Left lung (tissue), 10 donors: ENCODE measurements around the gene TRIM3. TPM values are rescaled to one million over a fixed set of nuclear protein-coding genes. Genes with fewer than 3 reads are reported as not detected.
A peak's percentile ranks its signal among the peaks of the same experiment; 100 is the strongest.

Source experiments
- ATAC-seq: fragments of 200-7000 bp; cut with Tn5 transposase; one replicate; pipeline ENCODE4 v1.9.1; 2020; ENCODE audit warnings: moderate library complexity
- DNase-seq, 4 donors: peaks; one replicate each; pipeline ENCODE4 v3.0.0-alpha.2; 2013 to 2020
- H3K27ac ChIP-seq, 2 donors: fragments of 200-600 bp; sonication (generic) in 1 of 2; one replicate each; pipeline versions ENCODE4 v1.5.0 to v1.8.0; 2020 to 2021
- H3K27me3 ChIP-seq, 2 donors: fragments of 200-600 bp; sonication (generic) in 1 of 2; one replicate each; pipeline versions ENCODE4 v1.5.0 to v1.8.0; 2020 to 2021
- H3K36me3 ChIP-seq, 2 donors: fragments of 200-600 bp; sonication (generic) in 1 of 2; one replicate each; pipeline versions ENCODE4 v1.5.0 to v1.8.0; 2020 to 2021
- H3K4me1 ChIP-seq, 2 donors: fragments of 200-600 bp; one replicate each; pipeline ENCODE4 v1.8.0; 2021
- H3K4me3 ChIP-seq, 2 donors: fragments of 200-600 bp; sonication (generic) in 1 of 2; one replicate each; pipeline versions ENCODE4 v1.5.0 to v1.8.0; 2020 to 2021; ENCODE audit warnings: mild to moderate bottlenecking in 1 of 2
- H3K9me3 ChIP-seq, 2 donors: fragments of 200-600 bp; sonication (generic) in 1 of 2; one replicate each; pipeline versions ENCODE4 v1.5.0 to v1.8.0; 2020 to 2021
- intact Hi-C, 2 donors: fragments of 100-400 bp; cut with DNase I; formaldehyde crosslinking; loops; one replicate each; pipeline versions ENCODE4 v1.11.2 to v1.14.2; 2022
- polyA plus RNA-seq, 6 donors: library from polyadenylated mRNA; unstranded; fragments of 120-200 nt; gene quantifications; one replicate each; pipeline ENCODE4 v1.2.1, GENCODE V29; 2013; ENCODE audit not compliant: insufficient read length in 6 of 6
- total RNA-seq, 2 donors: library from RNA; stranded (reverse); fragmentation: NEBNext Ultra II Directional; extraction: Animal tissue kit (Norgen Biotek cat#: 25700); gene quantifications; one replicate each; pipeline ENCODE4 v1.2.1, GENCODE V29; 2021
- TF ChIP-seq, protein P1 (sequence below), 2 donors: fragments of 200-600 bp; sonication (generic) in 1 of 2; IDR thresholded peaks; one replicate each; pipeline versions ENCODE4 v1.5.0 to v1.8.0; 2021; ENCODE audit warnings: antibody characterized with exemption in 2 of 2
- donor health status: DM: no; HTN: yes; CAD: no.
- donor health status: DM: no; HTN: no; CAD: no.

TRIM3 gene
- total and polyA plus RNA-seq, 8 donors, result 20.6 to 35.5 (median 24.5) TPM

GRCh38 chr11:6486256-6486655 is 12.5 kb upstream of the TRIM3 start:
- H3K27ac ChIP-seq, result no peak overlapping the region
- H3K4me3 ChIP-seq, result no peak overlapping the region
- H3K27me3 ChIP-seq, result no peaks in the 10 kb centered on the region
- peaks cover 7 to 24% of the 10 kb centered on the region in 2 donors for H3K4me1 ChIP-seq
- DNase-seq, result no peak
- TF ChIP-seq, protein P1, sequence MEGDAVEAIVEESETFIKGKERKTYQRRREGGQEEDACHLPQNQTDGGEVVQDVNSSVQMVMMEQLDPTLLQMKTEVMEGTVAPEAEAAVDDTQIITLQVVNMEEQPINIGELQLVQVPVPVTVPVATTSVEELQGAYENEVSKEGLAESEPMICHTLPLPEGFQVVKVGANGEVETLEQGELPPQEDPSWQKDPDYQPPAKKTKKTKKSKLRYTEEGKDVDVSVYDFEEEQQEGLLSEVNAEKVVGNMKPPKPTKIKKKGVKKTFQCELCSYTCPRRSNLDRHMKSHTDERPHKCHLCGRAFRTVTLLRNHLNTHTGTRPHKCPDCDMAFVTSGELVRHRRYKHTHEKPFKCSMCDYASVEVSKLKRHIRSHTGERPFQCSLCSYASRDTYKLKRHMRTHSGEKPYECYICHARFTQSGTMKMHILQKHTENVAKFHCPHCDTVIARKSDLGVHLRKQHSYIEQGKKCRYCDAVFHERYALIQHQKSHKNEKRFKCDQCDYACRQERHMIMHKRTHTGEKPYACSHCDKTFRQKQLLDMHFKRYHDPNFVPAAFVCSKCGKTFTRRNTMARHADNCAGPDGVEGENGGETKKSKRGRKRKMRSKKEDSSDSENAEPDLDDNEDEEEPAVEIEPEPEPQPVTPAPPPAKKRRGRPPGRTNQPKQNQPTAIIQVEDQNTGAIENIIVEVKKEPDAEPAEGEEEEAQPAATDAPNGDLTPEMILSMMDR (IDR thresholded peaks at IDR 0.05), result no peak
- H3K9me3 ChIP-seq, result no peaks in the 10 kb centered on the region
- H3K36me3 ChIP-seq, result peaks cover 0 to 78% of the 10 kb centered on the region in 2 donors
- intact Hi-C loops, result no loop called here
- ATAC-seq, result no peak

DNA sequence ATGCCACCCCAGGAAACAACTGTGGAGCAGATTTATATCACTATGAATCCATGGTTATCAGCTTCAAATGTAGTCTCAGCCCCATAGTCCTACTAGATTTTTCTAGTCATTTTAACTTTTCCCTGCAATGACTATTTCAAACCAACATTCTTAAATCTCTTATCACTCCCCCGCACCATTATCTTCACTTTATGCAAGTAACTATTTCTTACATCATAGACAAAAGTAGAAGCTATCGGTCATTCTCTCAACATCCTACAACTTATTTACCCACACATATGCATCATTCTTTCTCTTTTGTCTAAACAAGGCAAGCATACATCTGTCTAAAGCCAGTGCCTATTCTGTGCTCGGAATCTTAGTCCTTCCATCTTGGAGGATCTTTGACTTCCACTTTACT is 11.9 kb upstream of the TRIM3 start:
- Histone ChIP-seq H3K9me3 (no peaks in the 10 kb centered on the region), H3K27ac (no peak overlapping the region), H3K27me3 (no peaks in the 10 kb centered on the region), H3K4me1 (peaks cover 7 to 26% of the 10 kb centered on the region in 2 donors), H3K36me3 (peaks cover 0 to 74% of the 10 kb centered on the region in 2 donors), H3K4me3 (no peak overlapping the region)
- no peak for DNase-seq
- ATAC-seq, result no peak
- intact Hi-C loops, result no loop called here
- TF ChIP-seq, protein P1 (IDR thresholded peaks at IDR 0.05), result no peak

DNA sequence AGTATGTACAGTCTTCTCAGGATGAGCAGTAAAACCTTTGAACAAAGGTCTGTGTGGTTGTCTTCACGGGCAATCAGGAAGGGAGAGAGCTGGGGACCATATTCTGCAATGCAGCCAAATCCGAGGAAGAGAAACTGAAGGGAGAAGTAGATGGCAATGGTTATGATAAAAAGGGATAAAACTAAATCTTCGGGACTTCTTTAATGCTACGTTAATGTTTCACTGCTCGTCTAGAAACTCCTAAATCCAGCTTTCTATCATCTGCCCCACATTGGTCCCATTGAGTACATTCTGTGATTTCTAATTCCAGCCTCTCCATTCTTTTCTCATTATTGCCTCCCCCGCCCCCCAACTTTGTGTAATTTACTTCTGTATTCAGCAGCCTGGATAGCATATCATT is 9.3 kb upstream of the TRIM3 start:
- H3K36me3 ChIP-seq, result peaks cover 0 to 63% of the 10 kb centered on the region in 2 donors
- TF ChIP-seq, protein P1 (IDR thresholded peaks at IDR 0.05), result no peak
- peak overlapping the region in 1 of 2 donors; percentile 70 for H3K4me3 ChIP-seq
- DNase-seq (no peak), ATAC-seq (no peak)
- H3K27ac ChIP-seq, result no peak overlapping the region
- no peaks in the 10 kb centered on the region for H3K9me3 ChIP-seq
- intact Hi-C loops, result no loop called here
- H3K4me1 ChIP-seq, result peaks cover 15 to 42% of the 10 kb centered on the region in 2 donors
- no peaks in the 10 kb centered on the region for H3K27me3 ChIP-seq

DNA sequence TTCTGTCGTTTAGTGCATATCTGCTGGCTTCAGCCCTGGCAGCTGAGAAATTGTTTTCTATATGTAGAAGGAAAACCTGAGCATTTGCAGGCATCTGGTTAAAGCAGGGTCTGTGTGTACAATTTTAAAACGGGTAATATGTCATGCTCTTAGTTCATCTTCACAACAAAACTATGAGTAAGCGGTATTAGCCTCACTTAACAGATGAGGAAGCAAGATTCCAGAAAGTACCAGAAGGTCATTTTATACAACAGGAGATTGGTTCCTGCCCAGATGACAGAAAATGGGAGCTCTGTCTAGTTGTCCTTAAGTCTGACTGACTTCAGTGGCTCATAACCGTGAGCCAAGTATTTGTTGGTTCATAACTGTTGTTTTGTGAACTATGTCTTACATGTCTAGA is 8.7 kb upstream of the TRIM3 start:
- peak overlapping the region in 1 of 2 donors; percentile 96 for H3K27ac ChIP-seq
- DNase-seq (no peak), ATAC-seq (no peak)
- no peaks in the 10 kb centered on the region for H3K27me3 ChIP-seq
- TF ChIP-seq, protein P1 (IDR thresholded peaks at IDR 0.05), result no peak
- intact Hi-C loops, result no loop called here
- peaks cover 0 to 66% of the 10 kb centered on the region in 2 donors for H3K36me3 ChIP-seq
- peaks cover 15 to 42% of the 10 kb centered on the region in 2 donors for H3K4me1 ChIP-seq
- H3K4me3 ChIP-seq, result peak overlapping the region; percentile 70 to 74
- no peaks in the 10 kb centered on the region for H3K9me3 ChIP-seq

DNA sequence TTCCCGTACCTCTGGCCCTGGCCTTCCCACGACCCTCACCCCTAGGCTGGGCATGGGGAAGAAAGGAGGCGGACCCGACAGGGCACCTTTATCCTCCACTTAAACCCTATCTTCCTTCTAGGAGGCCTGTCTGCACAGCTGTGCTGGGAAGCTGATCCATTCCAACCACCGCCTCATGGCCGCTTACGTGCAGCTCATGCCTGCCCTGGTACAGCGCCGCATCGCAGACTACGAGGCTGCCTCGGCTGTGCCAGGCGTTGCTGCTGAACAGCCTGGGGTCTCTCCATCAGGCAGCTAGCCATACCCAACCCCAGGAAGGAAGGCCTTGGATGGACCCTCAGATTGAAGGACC is 8.2 kb upstream of the TRIM3 start:
- H3K27me3 ChIP-seq, result no peaks in the 10 kb centered on the region
- H3K27ac ChIP-seq, result peak overlapping the region; percentile 93 to 96
- intact Hi-C loops, result no loop called here
- peaks cover 0 to 68% of the 10 kb centered on the region in 2 donors for H3K36me3 ChIP-seq
- H3K9me3 ChIP-seq, result no peaks in the 10 kb centered on the region
- H3K4me3 ChIP-seq, result peak overlapping the region; percentile 70 to 74
- DNase-seq (peak in 2 of 4 donors; percentile 12 to 76), ATAC-seq (peak; percentile 28)
- peaks cover 15 to 42% of the 10 kb centered on the region in 2 donors for H3K4me1 ChIP-seq
- TF ChIP-seq, protein P1 (IDR thresholded peaks at IDR 0.05), result no peak
